VCaP (cell line): ENCODE data around the gene GPR35.

ENCODE experiments used
- H3K27ac ChIP-seq: fragments of 450-650 bp; 2 replicates; pipeline ENCODE4 v1.5.1; 2017
- CTCF ChIP-seq: fragments of 450-650 bp; conservative IDR thresholded peaks from 2 replicates; pipeline ENCODE4 v1.5.1; 2017; ENCODE audit warnings: mild to moderate bottlenecking, moderate library complexity

Gene GPR35

GRCh38 chr2:240635121-240635997 is 10.1 kb downstream of the GPR35 start:
- no peak overlapping the region for H3K27ac ChIP-seq
- no peak for TF ChIP-seq CTCF

GRCh38 chr2:240635998-240636547 is 10.8 kb downstream of the GPR35 start:
- TF ChIP-seq CTCF, result no peak
- no peak overlapping the region for H3K27ac ChIP-seq

DNA sequence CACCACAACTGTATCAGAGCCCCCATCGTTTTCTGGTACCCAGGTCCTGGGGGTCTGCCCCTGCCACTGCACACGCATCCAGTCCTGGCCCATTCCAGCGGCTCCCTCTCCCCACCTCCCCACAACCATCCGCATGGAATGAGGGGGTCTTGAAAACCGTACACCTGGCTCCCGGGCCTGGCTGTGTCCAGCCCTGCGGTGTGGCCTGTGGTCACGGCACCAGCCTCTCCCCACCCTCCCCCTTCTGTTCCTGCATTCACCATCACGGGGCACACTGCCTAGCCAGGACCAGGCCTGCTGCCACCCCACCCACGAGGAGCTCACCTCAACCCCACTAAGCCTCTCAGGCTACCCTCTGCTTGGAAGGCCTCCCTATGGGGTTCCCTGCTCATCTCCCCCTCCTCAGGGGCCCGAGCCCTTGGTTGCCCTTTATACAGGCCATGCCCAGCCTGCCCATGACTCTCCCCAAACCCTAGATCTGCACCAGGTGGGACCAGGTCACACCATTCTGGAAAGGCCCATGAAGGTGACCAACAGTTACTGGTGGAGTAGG is 11.4 kb downstream of the GPR35 start:
- no peak for TF ChIP-seq CTCF

DNA sequence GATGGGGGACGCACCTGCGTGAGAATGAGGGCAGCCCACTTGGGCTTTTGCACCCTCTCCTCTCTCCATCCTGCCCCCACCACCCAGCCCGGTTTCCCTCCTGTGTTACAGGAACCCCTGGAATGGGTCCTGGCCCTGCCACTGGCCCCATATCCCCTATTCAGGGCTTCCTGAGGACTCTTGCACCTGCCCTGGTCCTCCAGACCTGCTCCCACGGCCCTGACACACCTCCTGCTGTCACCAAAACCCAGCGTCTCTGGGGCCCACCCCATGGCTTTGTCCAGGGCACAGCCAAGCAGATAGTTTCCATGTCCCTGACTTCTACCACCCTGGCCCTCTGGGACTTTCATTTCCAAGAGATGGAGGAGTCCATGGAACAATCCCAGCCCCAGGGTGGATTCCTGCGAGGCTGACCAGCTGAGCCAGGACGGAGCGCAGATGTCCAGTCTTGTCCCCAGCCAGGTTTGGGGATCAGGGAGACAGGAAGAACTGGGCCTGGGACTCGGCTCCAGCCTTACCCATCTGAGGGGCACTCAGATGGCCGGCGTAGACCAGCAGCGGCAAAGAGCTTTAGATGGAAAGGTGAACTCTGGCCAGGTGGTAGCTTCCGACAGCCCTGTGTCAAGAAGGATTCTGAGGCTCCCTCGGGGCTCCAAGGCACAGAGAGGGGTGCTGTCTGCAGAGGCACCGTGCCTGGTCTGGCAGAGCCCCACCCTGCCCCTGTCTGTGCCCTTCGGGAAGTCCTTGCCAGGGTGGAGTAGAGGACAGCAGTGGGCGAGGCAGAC is 12.0 kb downstream of the GPR35 start:
- H3K27ac ChIP-seq, result no peak overlapping the region

More for the DNA sequence above, 11.4 kb downstream of the GPR35 start:
- H3K27ac ChIP-seq, result no peak overlapping the region

GRCh38 chr2:240637901-240638345 is 12.6 kb downstream of the GPR35 start:
- TF ChIP-seq CTCF, result no peak

More for the DNA sequence above, 12.0 kb downstream of the GPR35 start:
- no peak for TF ChIP-seq CTCF

GRCh38 chr2:240638512-240639160 is 13.4 kb downstream of the GPR35 start:
- no peak for TF ChIP-seq CTCF
- no peak overlapping the region for H3K27ac ChIP-seq

More at GRCh38 chr2:240637901-240638345, 12.6 kb downstream of the GPR35 start:
- no peak overlapping the region for H3K27ac ChIP-seq
